ENCODE data around the gene KCNG4.

The KCNG4 gene

GRCh38 chr16:84232060-84232459, 7.8 kb downstream of the KCNG4 start:
- Histone ChIP-seq H3K36me3 (ENCODE audit: control insufficient read depth, low read depth, low read length) (no peaks in the 10 kb centered on the region), H3K27me3 (ENCODE audit: control insufficient read depth, insufficient read depth, low read length) (no peaks in the 10 kb centered on the region), H3K9ac (ENCODE audit: low read length) (no peak overlapping the region), H3K27ac (ENCODE audit: low read length) (no peak overlapping the region), H3K4me3 (ENCODE audit: low read length) (no peak overlapping the region), H3K4me1 (ENCODE audit: control insufficient read depth, low read depth, low read length) (peaks cover 4% of the 10 kb centered on the region), H3K9me3 (ENCODE audit: control insufficient read depth, low read depth, low read length) (no peaks in the 10 kb centered on the region)

- H3K36me3 ChIP-seq (ENCODE audit: control insufficient read depth, low read depth, low read length): no peaks in the 10 kb centered on the region
- no peak overlapping the region for H3K9ac ChIP-seq (ENCODE audit: low read length)
- no peaks in the 10 kb centered on the region for H3K9me3 ChIP-seq (ENCODE audit: control insufficient read depth, low read depth, low read length)
- H3K27me3 ChIP-seq (ENCODE audit: control insufficient read depth, insufficient read depth, low read length): no peaks in the 10 kb centered on the region
- H3K4me1 ChIP-seq (ENCODE audit: control insufficient read depth, low read depth, low read length): peaks cover 4% of the 10 kb centered on the region
- no peak overlapping the region for H3K27ac ChIP-seq (ENCODE audit: low read length)
- H3K4me3 ChIP-seq (ENCODE audit: low read length): no peak overlapping the region
These were observed 10.3 kb downstream of the KCNG4 start for GRCh38 chr16:84229471-84229870.

- H3K27me3 ChIP-seq (ENCODE audit: control insufficient read depth, insufficient read depth, low read length): no peaks in the 10 kb centered on the region
- H3K36me3 ChIP-seq (ENCODE audit: control insufficient read depth, low read depth, low read length): no peaks in the 10 kb centered on the region
- H3K9ac ChIP-seq (ENCODE audit: low read length): no peak overlapping the region
- no peak overlapping the region for H3K4me3 ChIP-seq (ENCODE audit: low read length)
- H3K9me3 ChIP-seq (ENCODE audit: control insufficient read depth, low read depth, low read length): no peaks in the 10 kb centered on the region
- H3K4me1 ChIP-seq (ENCODE audit: control insufficient read depth, low read depth, low read length): peaks cover 4% of the 10 kb centered on the region
- no peak overlapping the region for H3K27ac ChIP-seq (ENCODE audit: low read length)
These were observed 11.5 kb downstream of the KCNG4 start for GRCh38 chr16:84228256-84228838.

- H3K9ac ChIP-seq (ENCODE audit: low read length): no peak overlapping the region
- no peak overlapping the region for H3K27ac ChIP-seq (ENCODE audit: low read length)
- H3K27me3 ChIP-seq (ENCODE audit: control insufficient read depth, insufficient read depth, low read length): no peaks in the 10 kb centered on the region
- H3K4me1 ChIP-seq (ENCODE audit: control insufficient read depth, low read depth, low read length): peaks cover 4% of the 10 kb centered on the region
- no peak overlapping the region for H3K4me3 ChIP-seq (ENCODE audit: low read length)
- no peaks in the 10 kb centered on the region for H3K9me3 ChIP-seq (ENCODE audit: control insufficient read depth, low read depth, low read length)
- H3K36me3 ChIP-seq (ENCODE audit: control insufficient read depth, low read depth, low read length): no peaks in the 10 kb centered on the region
These were observed 12.3 kb downstream of the KCNG4 start for GRCh38 chr16:84227548-84227947.

GRCh38 chr16:84226026-84226425, 13.8 kb downstream of the KCNG4 start:
- Histone ChIP-seq H3K4me3 (ENCODE audit: low read length) (no peak overlapping the region), H3K27ac (ENCODE audit: low read length) (no peak overlapping the region), H3K9me3 (ENCODE audit: control insufficient read depth, low read depth, low read length) (no peaks in the 10 kb centered on the region), H3K4me1 (ENCODE audit: control insufficient read depth, low read depth, low read length) (peaks cover 4% of the 10 kb centered on the region), H3K27me3 (ENCODE audit: control insufficient read depth, insufficient read depth, low read length) (no peaks in the 10 kb centered on the region), H3K36me3 (ENCODE audit: control insufficient read depth, low read depth, low read length) (no peaks in the 10 kb centered on the region), H3K9ac (ENCODE audit: low read length) (no peak overlapping the region)

- Histone ChIP-seq H3K36me3 (ENCODE audit: control insufficient read depth, low read depth, low read length) (no peaks in the 10 kb centered on the region), H3K27me3 (ENCODE audit: control insufficient read depth, insufficient read depth, low read length) (no peaks in the 10 kb centered on the region), H3K4me1 (ENCODE audit: control insufficient read depth, low read depth, low read length) (peaks cover 4% of the 10 kb centered on the region), H3K27ac (ENCODE audit: low read length) (no peak overlapping the region), H3K4me3 (ENCODE audit: low read length) (no peak overlapping the region), H3K9ac (ENCODE audit: low read length) (no peak overlapping the region), H3K9me3 (ENCODE audit: control insufficient read depth, low read depth, low read length) (no peaks in the 10 kb centered on the region)
These were observed 14.2 kb downstream of the KCNG4 start for GRCh38 chr16:84225571-84225970.

GRCh38 chr16:84225126-84225525, 14.7 kb downstream of the KCNG4 start:
- Histone ChIP-seq H3K4me1 (ENCODE audit: control insufficient read depth, low read depth, low read length) (peaks cover 4% of the 10 kb centered on the region), H3K36me3 (ENCODE audit: control insufficient read depth, low read depth, low read length) (no peaks in the 10 kb centered on the region), H3K9me3 (ENCODE audit: control insufficient read depth, low read depth, low read length) (no peaks in the 10 kb centered on the region), H3K4me3 (ENCODE audit: low read length) (no peak overlapping the region), H3K9ac (ENCODE audit: low read length) (no peak overlapping the region), H3K27ac (ENCODE audit: low read length) (no peak overlapping the region), H3K27me3 (ENCODE audit: control insufficient read depth, insufficient read depth, low read length) (no peaks in the 10 kb centered on the region)

GRCh38 chr16:84224554-84224953, 15.3 kb downstream of the KCNG4 start:
- Histone ChIP-seq H3K9me3 (ENCODE audit: control insufficient read depth, low read depth, low read length) (no peaks in the 10 kb centered on the region), H3K27me3 (ENCODE audit: control insufficient read depth, insufficient read depth, low read length) (no peaks in the 10 kb centered on the region), H3K4me1 (ENCODE audit: control insufficient read depth, low read depth, low read length) (peaks cover 4% of the 10 kb centered on the region)

GRCh38 chr16:84223456-84223855, 16.4 kb downstream of the KCNG4 start:
- Histone ChIP-seq H3K27me3 (ENCODE audit: control insufficient read depth, insufficient read depth, low read length) (no peaks in the 10 kb centered on the region), H3K4me3 (ENCODE audit: low read length) (no peak overlapping the region), H3K9me3 (ENCODE audit: control insufficient read depth, low read depth, low read length) (no peaks in the 10 kb centered on the region), H3K9ac (ENCODE audit: low read length) (no peak overlapping the region), H3K4me1 (ENCODE audit: control insufficient read depth, low read depth, low read length) (peaks cover 7% of the 10 kb centered on the region), H3K36me3 (ENCODE audit: control insufficient read depth, low read depth, low read length) (no peaks in the 10 kb centered on the region), H3K27ac (ENCODE audit: low read length) (no peak overlapping the region)

More at GRCh38 chr16:84224554-84224953, 15.3 kb downstream of the KCNG4 start:
- Histone ChIP-seq H3K36me3 (ENCODE audit: control insufficient read depth, low read depth, low read length) (no peaks in the 10 kb centered on the region), H3K9ac (ENCODE audit: low read length) (no peak overlapping the region), H3K4me3 (ENCODE audit: low read length) (no peak overlapping the region), H3K27ac (ENCODE audit: low read length) (no peak overlapping the region)

GRCh38 chr16:84220851-84221250, 19.0 kb downstream of the KCNG4 start:
- H3K4me3 ChIP-seq (ENCODE audit: low read length): no peak overlapping the region
- H3K27me3 ChIP-seq (ENCODE audit: control insufficient read depth, insufficient read depth, low read length): no peaks in the 10 kb centered on the region
- H3K4me1 ChIP-seq (ENCODE audit: control insufficient read depth, low read depth, low read length): peaks cover 4% of the 10 kb centered on the region
- no peaks in the 10 kb centered on the region for H3K36me3 ChIP-seq (ENCODE audit: control insufficient read depth, low read depth, low read length)
- H3K9ac ChIP-seq (ENCODE audit: low read length): no peak overlapping the region
- no peak overlapping the region for H3K27ac ChIP-seq (ENCODE audit: low read length)
- H3K9me3 ChIP-seq (ENCODE audit: control insufficient read depth, low read depth, low read length): no peaks in the 10 kb centered on the region

GRCh38 chr16:84218956-84219355, 20.9 kb downstream of the KCNG4 start:
- H3K4me3 ChIP-seq (ENCODE audit: low read length): no peak overlapping the region
- H3K27me3 ChIP-seq (ENCODE audit: control insufficient read depth, insufficient read depth, low read length): no peaks in the 10 kb centered on the region
- no peak overlapping the region for H3K27ac ChIP-seq (ENCODE audit: low read length)
- no peaks in the 10 kb centered on the region for H3K9me3 ChIP-seq (ENCODE audit: control insufficient read depth, low read depth, low read length)
- H3K9ac ChIP-seq (ENCODE audit: low read length): no peak overlapping the region
- no peaks in the 10 kb centered on the region for H3K36me3 ChIP-seq (ENCODE audit: control insufficient read depth, low read depth, low read length)
- peaks cover 4% of the 10 kb centered on the region for H3K4me1 ChIP-seq (ENCODE audit: control insufficient read depth, low read depth, low read length)

GRCh38 chr16:84218176-84218823, 21.5 kb downstream of the KCNG4 start:
- Histone ChIP-seq H3K9me3 (ENCODE audit: control insufficient read depth, low read depth, low read length) (no peaks in the 10 kb centered on the region), H3K4me1 (ENCODE audit: control insufficient read depth, low read depth, low read length) (peaks cover 4% of the 10 kb centered on the region), H3K4me3 (ENCODE audit: low read length) (no peak overlapping the region), H3K27me3 (ENCODE audit: control insufficient read depth, insufficient read depth, low read length) (no peaks in the 10 kb centered on the region), H3K9ac (ENCODE audit: low read length) (no peak overlapping the region), H3K27ac (ENCODE audit: low read length) (no peak overlapping the region), H3K36me3 (ENCODE audit: control insufficient read depth, low read depth, low read length) (no peaks in the 10 kb centered on the region)

All from iPS-18a (cell line).